DMS79 (cell line): ENCODE results near the gene CASZ1.
A peak's percentile ranks its signal among the peaks of the same experiment; 100 is the strongest.

Experiments used
- DNase-seq: peaks from one replicate; lab custom pipeline; 2025; lab: John Stamatoyannopoulos, UW

CASZ1 gene

GRCh38 chr1:10745886-10746455, 50.5 kb downstream of the CASZ1 start:
- no peak for DNase-seq

- DNase-seq: no peak
Measured at GRCh38 chr1:10745383-10745782, 51.1 kb downstream of the CASZ1 start.

GRCh38 chr1:10744654-10745238, 51.7 kb downstream of the CASZ1 start:
- no peak for DNase-seq

DNA sequence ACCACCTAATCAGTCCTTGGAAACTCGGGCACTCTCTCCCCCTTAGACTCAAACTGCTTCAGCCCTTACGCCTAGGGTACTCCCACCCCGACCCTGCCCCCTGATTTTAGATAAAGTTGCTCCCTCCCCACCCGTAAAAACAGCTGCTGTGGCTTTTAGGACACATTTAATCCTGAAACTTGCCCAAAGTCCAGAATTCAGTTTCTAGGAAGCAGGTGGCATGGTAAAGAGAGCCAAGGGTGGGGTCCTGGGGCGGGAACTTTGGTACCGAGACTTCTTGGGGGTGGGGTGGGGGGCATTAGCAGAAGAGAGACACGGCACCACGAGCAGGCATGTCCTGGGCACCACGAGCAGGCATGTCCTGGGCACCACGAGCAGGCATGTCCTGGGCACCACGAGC, 52.4 kb downstream of the CASZ1 start:
- DNase-seq: no peak

DNA sequence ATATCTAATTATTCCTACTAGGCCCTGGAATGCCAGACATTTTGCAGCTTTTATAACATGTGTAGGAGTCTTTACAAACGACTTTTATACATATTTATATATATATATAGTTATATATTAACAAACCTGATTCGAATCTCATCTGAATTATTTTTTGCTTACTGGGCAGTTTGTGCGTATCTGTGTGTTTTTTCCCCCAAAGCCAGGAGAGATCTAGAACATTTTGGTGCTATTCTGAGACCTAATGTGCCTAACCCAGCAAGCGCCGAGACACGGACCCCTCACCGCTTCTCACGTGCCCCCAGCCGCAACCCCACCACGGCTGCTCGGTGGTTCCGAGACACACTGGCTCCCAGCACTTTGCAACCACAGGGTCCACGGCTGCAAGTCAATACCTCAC, 54.8 kb downstream of the CASZ1 start:
- DNase-seq: no peak

DNA sequence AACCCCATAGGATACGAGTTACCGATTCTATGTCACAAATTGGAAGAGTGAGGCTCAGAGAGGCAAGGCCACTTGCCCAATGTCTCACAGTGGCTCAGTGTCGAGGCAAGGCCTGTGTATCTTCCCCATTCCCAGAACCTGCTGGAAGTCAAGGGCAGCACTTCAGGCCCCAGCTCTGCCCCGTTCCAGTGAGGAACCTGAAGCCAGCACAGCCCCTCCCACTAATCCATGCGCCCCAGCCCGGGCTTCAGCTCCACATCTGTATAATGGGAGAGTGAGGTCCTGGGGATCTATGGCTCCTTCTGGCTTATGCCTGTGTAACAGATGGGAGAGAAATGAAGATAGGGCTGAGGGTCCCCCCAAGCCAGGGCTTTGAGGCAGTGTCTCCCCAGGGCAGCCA, 56.3 kb downstream of the CASZ1 start:
- no peak for DNase-seq

DNA sequence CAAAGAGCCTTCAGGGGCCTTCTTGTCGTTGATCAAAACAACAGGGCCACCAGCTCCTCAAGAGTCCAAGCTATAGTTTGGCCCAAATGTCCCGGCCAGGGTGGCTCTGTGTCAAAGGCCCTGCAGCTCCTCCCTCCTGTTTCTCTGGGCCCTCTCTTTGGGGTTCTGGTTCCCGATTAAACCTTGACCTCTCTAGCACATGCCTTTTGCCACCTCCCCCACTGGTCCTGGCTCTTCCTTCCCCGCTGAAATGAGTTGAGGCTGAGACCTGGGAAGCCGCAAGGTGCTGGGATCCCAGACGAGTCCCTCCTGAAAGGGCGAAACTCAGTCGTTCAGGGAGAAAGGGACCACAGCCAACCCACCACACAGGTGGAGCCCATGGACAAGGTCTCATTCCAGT, 56.9 kb downstream of the CASZ1 start:
- DNase-seq: no peak

- peak; percentile 20 for DNase-seq
Measured at GRCh38 chr1:10738061-10739058, 58.1 kb downstream of the CASZ1 start.

GRCh38 chr1:10737651-10738050, 58.8 kb downstream of the CASZ1 start:
- DNase-seq: no peak

DNA sequence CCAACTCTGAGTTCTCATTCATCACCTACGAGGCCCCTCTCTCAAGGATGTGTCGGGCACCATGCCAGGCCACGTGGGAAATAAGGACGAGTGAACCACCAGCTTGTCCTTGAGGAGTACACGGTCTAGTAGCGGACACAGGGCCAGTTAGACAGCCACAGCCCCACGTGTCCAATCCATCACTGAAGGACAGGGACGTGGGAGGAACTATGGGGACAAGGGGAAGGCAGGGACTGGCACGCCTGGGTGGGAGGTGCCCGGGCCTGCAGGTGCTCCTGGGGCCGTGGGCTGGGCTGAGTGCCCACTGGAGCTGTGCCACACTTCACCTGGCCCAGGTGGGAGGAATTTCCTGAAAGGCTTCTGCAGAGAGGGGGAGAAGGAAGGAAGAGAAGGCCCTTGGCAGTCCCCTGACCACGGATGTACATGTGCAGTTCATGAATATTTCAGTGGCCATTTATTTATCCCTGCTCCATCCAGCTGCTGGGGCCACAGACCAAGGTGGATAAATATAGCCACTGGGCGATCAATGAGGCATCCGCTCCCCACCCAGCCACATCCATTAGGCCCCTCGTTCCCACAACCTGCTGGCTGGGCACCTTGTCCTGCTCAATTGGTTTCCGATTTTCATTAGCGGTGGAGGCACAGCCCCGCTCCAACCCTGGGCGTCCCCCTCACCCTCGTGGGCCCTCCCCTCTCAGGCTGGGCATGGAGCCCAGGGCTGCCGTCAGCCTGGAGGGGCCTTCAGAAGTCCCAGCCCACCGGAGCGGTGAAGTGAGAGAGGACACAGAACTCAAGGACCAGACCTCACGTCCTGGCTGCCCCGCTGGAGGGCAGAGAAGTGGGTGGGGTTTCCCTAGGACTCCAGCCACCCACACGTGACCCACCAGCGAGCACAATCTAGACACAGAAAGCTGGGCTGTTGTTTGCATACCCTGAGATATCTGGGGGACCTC, 59.5 kb downstream of the CASZ1 start:
- DNase-seq: peak; percentile 93

DNA sequence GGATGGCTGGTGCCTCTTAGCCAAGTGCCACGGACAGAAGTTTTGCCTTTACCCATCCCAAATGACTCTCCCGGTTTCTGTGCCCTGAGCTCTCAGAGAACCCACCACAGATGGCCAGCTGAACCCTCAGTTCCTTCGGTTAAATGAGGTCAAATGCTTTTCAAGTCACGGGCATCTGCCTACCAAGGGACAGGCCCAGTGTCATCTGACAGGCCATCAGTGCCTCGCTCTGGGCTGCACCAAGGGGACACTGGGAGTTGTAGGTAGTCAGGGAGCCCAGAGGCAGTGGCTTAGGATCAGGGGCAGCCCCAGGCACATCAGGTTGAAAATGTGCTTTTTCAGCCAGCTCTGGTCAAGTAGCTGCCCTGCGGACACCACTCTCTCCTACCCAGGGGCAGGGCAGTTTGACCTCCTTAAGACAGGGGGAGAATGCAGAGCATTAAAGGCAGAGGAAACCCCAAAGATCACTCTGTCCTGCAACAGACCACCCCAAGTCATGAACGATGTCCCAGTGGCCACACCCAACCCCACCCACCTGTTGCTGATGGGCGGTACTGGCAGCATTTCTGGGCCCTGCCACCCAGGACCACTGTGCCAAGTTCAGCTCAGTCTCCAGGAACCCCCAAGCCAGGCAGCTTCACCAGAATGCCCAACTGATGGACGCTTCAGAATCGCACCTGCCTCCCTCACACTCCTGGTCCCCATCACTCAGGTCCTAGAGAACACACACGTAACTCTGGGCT, 60.7 kb downstream of the CASZ1 start:
- DNase-seq: no peak

GRCh38 chr1:10734962-10735544, 61.4 kb downstream of the CASZ1 start:
- peak; percentile 67 for DNase-seq

GRCh38 chr1:10734375-10734774, 62.1 kb downstream of the CASZ1 start:
- DNase-seq: no peak

DNA sequence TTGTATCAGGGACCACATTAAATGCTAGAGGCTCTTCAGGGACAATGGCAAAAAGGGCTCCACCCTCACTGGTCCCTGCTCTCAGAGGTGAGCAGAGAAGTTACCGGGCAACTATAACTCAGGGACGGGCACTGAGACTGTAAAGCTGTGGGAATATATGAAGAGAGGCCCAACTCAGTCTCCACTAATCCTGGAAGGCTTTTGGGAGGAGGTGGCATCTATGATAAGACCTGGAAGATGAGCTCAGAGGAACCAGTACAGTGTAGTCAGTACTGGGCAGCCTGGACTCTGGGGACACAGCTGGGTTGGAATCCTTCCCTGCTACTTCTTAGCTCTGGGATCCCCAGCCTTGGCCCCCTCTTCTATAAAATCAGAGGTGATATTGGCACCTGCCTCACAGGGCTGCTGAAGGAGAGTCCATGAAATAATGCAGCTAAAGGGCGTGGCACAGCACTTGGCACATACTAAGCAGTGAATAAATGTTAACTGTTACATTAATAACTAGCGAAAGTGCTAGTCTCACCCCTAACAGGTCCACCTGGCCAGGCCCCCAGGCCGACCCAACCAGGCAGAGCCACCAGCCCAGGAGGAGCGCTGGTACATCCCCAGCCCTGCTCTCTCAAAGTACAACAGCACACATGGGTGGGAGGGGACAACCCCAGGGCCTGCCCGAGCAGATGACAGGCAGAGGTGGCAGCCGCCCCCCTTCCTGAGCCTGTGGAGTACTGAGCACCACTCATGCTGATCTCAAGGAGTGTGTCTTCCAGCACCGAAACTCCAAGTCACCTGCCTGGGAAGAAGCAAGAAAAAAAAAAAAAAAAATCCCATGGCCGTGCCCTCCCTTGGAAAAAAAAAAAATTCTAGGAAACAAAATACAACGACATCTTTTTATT, 62.7 kb downstream of the CASZ1 start:
- DNase-seq: peak; percentile 92

GRCh38 chr1:10730985-10731384, 65.5 kb downstream of the CASZ1 start:
- no peak for DNase-seq

GRCh38 chr1:10728595-10729410, 67.6 kb downstream of the CASZ1 start:
- peak; percentile 69 for DNase-seq

DNA sequence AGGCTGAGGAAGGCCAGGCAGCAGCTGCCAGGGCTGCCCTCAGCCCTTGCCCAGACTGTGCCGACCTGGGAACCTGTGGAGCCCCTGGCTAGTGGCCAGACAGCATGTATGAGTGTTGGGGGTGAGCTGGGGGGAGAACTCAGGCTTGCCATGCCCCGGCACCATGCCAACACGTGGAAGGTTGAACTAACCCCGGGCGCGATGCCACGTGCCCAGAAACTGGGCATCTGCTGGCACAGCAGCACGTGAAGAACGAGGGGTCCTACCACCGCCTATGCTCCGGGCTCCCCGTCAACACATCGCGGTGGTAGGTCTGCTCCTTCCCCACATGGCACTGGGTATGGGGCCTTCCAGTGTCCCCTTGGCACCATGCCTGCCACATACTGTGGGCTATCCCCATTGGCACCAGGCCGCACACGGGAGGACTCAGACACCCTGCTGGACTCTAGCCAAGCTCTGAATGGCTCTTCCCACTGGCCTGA, 68.7 kb downstream of the CASZ1 start:
- peak; percentile 91 for DNase-seq

DNA sequence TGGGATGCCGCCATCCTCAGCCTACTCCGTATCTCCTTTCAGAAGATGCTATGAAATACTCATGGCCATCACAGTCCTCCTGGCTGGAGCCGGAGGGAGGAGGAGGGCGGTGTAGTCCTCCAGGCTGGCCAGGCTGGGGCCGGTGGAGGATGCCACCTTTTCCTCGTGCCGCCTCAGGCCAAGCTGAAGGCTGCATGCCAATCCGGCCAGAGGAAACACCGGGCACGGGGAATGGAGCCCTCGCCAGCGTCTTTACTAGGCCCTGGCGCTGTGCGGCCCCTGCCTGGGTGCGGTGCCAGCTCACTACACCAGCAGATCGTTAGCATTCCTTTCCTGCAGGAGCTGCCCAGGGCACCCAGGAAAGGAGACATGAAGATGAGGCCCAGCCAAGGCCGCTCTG, 70.1 kb downstream of the CASZ1 start:
- DNase-seq: no peak
